H9 (cell line): Measurements from ENCODE around the gene TEX13D. TPM values are rescaled to one million over a fixed set of nuclear protein-coding genes. Genes with fewer than 3 reads are reported as not detected.

Experiments used
- DNase-seq: peaks from one replicate; pipeline ENCODE4 v3.0.0-alpha.2; 2017
- H2AFZ ChIP-seq: one replicate; pipeline ENCODE4 v1.6.1; 2013; ENCODE audit warnings: mild to moderate bottlenecking, low read length, control low read depth, moderate library complexity
- H2AK5ac ChIP-seq: 2 replicates; pipeline ENCODE4 v1.6.1; 2013; ENCODE audit warnings: low read length, control low read depth, mixed read lengths; ENCODE audit not compliant: insufficient read length
- H2BK120ac ChIP-seq: one replicate; pipeline ENCODE4 v1.6.1; 2013; ENCODE audit warnings: low read depth, mild to moderate bottlenecking, low read length, control low read depth, inconsistent platforms; ENCODE audit not compliant: poor library complexity, severe bottlenecking
- H2BK12ac ChIP-seq: 2 replicates; pipeline ENCODE4 v1.6.1; 2013; ENCODE audit warnings: low read length, control low read depth, mixed read lengths, low read depth; ENCODE audit not compliant: insufficient read length
- H2BK15ac ChIP-seq: 2 replicates; pipeline ENCODE4 v1.6.1; 2013; ENCODE audit warnings: low read depth, low read length, control low read depth
- H2BK20ac ChIP-seq: one replicate; pipeline ENCODE4 v1.6.1; 2013; ENCODE audit warnings: low read depth, mild to moderate bottlenecking, low read length, control low read depth, inconsistent platforms; ENCODE audit not compliant: poor library complexity, severe bottlenecking
- H2BK5ac ChIP-seq: 2 replicates; pipeline ENCODE4 v1.6.1; 2013; ENCODE audit warnings: low read length, control low read depth, mixed read lengths; ENCODE audit not compliant: insufficient read length
- H3K14ac ChIP-seq: 2 replicates; pipeline ENCODE4 v1.6.1; 2013; ENCODE audit warnings: low read length, control low read depth; ENCODE audit not compliant: insufficient read depth
- H3K18ac ChIP-seq: 2 replicates; pipeline ENCODE4 v1.6.1; 2013; ENCODE audit warnings: low read depth, mild to moderate bottlenecking, mixed read lengths, low read length, control low read depth; ENCODE audit not compliant: insufficient read length
- H3K23ac ChIP-seq: 2 replicates; pipeline ENCODE4 v1.6.1; 2013; ENCODE audit warnings: low read length, control low read depth, mixed read lengths, low read depth; ENCODE audit not compliant: insufficient read length
- H3K23me2 ChIP-seq: 2 replicates; pipeline ENCODE4 v1.6.1; 2013; ENCODE audit warnings: low read depth, mild to moderate bottlenecking, mixed read lengths, low read length, control low read depth; ENCODE audit not compliant: insufficient read length, poor library complexity, severe bottlenecking
- H3K27ac ChIP-seq: 2 replicates; pipeline ENCODE4 v1.5.1; 2013; ENCODE audit warnings: low read length, control low read depth, mixed read lengths, low read depth; ENCODE audit not compliant: insufficient read length
- H3K27me3 ChIP-seq: 2 replicates; pipeline ENCODE4 v1.6.1; 2013; ENCODE audit warnings: low read length, control low read depth, inconsistent platforms; ENCODE audit not compliant: insufficient read depth
- H3K4ac ChIP-seq: 2 replicates; pipeline ENCODE4 v1.6.1; 2013; ENCODE audit warnings: low read depth, mild to moderate bottlenecking, control low read depth, inconsistent platforms, low read length, moderate library complexity
- H3K4me1 ChIP-seq: 2 replicates; pipeline ENCODE4 v1.6.1; 2013; ENCODE audit warnings: low read length, control low read depth, inconsistent platforms; ENCODE audit not compliant: insufficient read depth
- H3K4me2 ChIP-seq: 2 replicates; pipeline ENCODE4 v1.6.1; 2013; ENCODE audit warnings: low read length, control low read depth, mixed read lengths; ENCODE audit not compliant: insufficient read length, insufficient read depth
- H3K56ac ChIP-seq: 2 replicates; pipeline ENCODE4 v1.6.1; 2013; ENCODE audit warnings: low read depth, mild to moderate bottlenecking, mixed read lengths, low read length, control low read depth; ENCODE audit not compliant: insufficient read length
- H3K79me1 ChIP-seq: 2 replicates; pipeline ENCODE4 v1.6.1; 2013; ENCODE audit warnings: low read depth, mild to moderate bottlenecking, moderate library complexity, low read length, control low read depth, inconsistent platforms; ENCODE audit not compliant: insufficient read depth, poor library complexity, severe bottlenecking
- H3K79me2 ChIP-seq: 2 replicates; pipeline ENCODE4 v1.6.1; 2013; ENCODE audit warnings: low read length, control low read depth, inconsistent platforms; ENCODE audit not compliant: insufficient read depth
- H3K9ac ChIP-seq: 2 replicates; pipeline ENCODE4 v1.6.1; 2013; ENCODE audit warnings: low read length, control low read depth, mixed read lengths; ENCODE audit not compliant: insufficient read length; ENCODE audit errors: extremely low read depth
- H3K9me3 ChIP-seq: one replicate; pipeline ENCODE4 v1.6.1; 2013; ENCODE audit warnings: low read depth, low read length, inconsistent platforms; ENCODE audit not compliant: control insufficient read depth
- H3T11ph ChIP-seq: one replicate; pipeline ENCODE4 v1.6.1; 2013; ENCODE audit warnings: mild to moderate bottlenecking, low read length, control low read depth, inconsistent platforms
- H4K20me1 ChIP-seq: one replicate; pipeline ENCODE4 v1.6.1; 2013; ENCODE audit not compliant: control insufficient read depth, insufficient read length, insufficient read depth
- H4K5ac ChIP-seq: 2 replicates; pipeline ENCODE4 v1.6.1; 2013; ENCODE audit warnings: low read depth, mild to moderate bottlenecking, mixed read lengths, low read length, control low read depth; ENCODE audit not compliant: insufficient read length
- H4K8ac ChIP-seq: replicated peaks from 2 replicates; pipeline ENCODE4 v1.6.1; 2013; ENCODE audit warnings: low read length, control low read depth, mixed read lengths, low read depth; ENCODE audit not compliant: insufficient read length
- H4K91ac ChIP-seq: 2 replicates; pipeline ENCODE4 v1.6.1; 2013; ENCODE audit warnings: low read depth, mild to moderate bottlenecking, moderate library complexity, mixed read lengths, low read length, control low read depth; ENCODE audit not compliant: insufficient read length
- H3K27ac Mint-ChIP-seq, 3 experiments: 2 replicates in 2 of 3; 3 replicates in 1 of 3; pipeline ENCODE4 v1.8.0; 2020 to 2021; ENCODE audit warnings: mixed read lengths in 3 of 3, mild to moderate bottlenecking in 1 of 3, moderate library complexity in 1 of 3
- H3K27me3 Mint-ChIP-seq: 2 replicates; pipeline ENCODE4 v1.8.0; 2021; ENCODE audit warnings: low read depth, mild to moderate bottlenecking, moderate library complexity, mixed read lengths
- H3K36me3 Mint-ChIP-seq, 3 experiments: 2 replicates in 2 of 3; 3 replicates in 1 of 3; pipeline ENCODE4 v1.8.0; 2020 to 2021; ENCODE audit warnings: low read depth in 3 of 3, mixed read lengths in 3 of 3; ENCODE audit not compliant: insufficient read depth in 1 of 3
- H3K4me1 Mint-ChIP-seq, 2 experiments: 2 replicates each; pipeline ENCODE4 v1.8.0; 2020; ENCODE audit warnings: mixed read lengths in 2 of 2
- H3K4me3 Mint-ChIP-seq, 2 experiments: 2 replicates in 1 of 2; 3 replicates in 1 of 2; pipeline ENCODE4 v1.8.0; 2020 to 2021; ENCODE audit warnings: mild to moderate bottlenecking in 2 of 2, mixed read lengths in 2 of 2, moderate library complexity in 1 of 2
- H3K9me3 Mint-ChIP-seq, 2 experiments: 2 replicates in 1 of 2; 3 replicates in 1 of 2; pipeline ENCODE4 v1.8.0; 2020; ENCODE audit warnings: mild to moderate bottlenecking in 2 of 2, mixed read lengths in 2 of 2, moderate library complexity in 1 of 2
- CTCF ChIP-seq: fragments of 200-600 bp; sonication (generic); conservative IDR thresholded peaks from 3 replicates; pipeline ENCODE4 v1.8.0; 2021; ENCODE audit warnings: antibody characterized with exemption, mild to moderate bottlenecking
- WGBS: extraction: QIAGEN DNeasy Blood & Tissue Kit; methylation state at CpG from one replicate; pipeline ENCODE4 v1.1.7; 2013; ENCODE audit warnings: missing lambda C conversion rate, low lambda C conversion rate, mixed read lengths; ENCODE audit not compliant: insufficient read length; ENCODE audit errors: extremely low coverage; 5-methylcytosine and 5-hydroxymethylcytosine counted together
- total RNA-seq: library from RNA; stranded (reverse); gene quantifications from 2 replicates; pipeline ENCODE4 v1.2.1, GENCODE V29; 2021

TEX13D gene
- total RNA-seq, 1 experiment from 2014 or later, result 0.15 TPM

- Histone ChIP-seq H2BK12ac (no peak overlapping the region), H2AK5ac (no peak overlapping the region), H4K91ac (no peak overlapping the region), H3K56ac (no peak overlapping the region), H3K9ac (no peak overlapping the region), H4K20me1 (no peaks in the 10 kb centered on the region), H2BK15ac (no peak overlapping the region), H3K27me3 (no peaks in the 10 kb centered on the region), H2BK120ac (no peak overlapping the region), H3K4me1 (no peaks in the 10 kb centered on the region; the same call in 1 of the 2 replicates), H3K79me2 (no peaks in the 10 kb centered on the region), H2BK5ac (no peak overlapping the region), H3K4me2 (no peak overlapping the region), H3K4ac (no peak overlapping the region), H4K8ac (no peak overlapping the region), H3K14ac (no peak overlapping the region), H2AFZ (no peak overlapping the region), H3K18ac (no peak overlapping the region), H3K79me1 (no peaks in the 10 kb centered on the region), H2BK20ac (no peak overlapping the region), H3K9me3 (peaks cover 7% of the 10 kb centered on the region), H4K5ac (no peak overlapping the region), H3K23ac (no peak overlapping the region), H3K23me2 (no peaks in the 10 kb centered on the region), H3T11ph (no peak overlapping the region), H3K27ac (no peak overlapping the region)
- Mint-ChIP-seq H3K27ac (no peak overlapping the region), H3K9me3 (no peaks in the 10 kb centered on the region; a peak in 1 of 5 replicates), H3K4me3 (no peak overlapping the region), H3K27me3 (no peaks in the 10 kb centered on the region), H3K4me1 (peaks cover 0 to 3% of the 10 kb centered on the region in 2 experiments; a peak in 1 of 4 replicates), H3K36me3 (no peaks in the 10 kb centered on the region)
- no peak for TF ChIP-seq CTCF
- WGBS, result no CpG with 5 or more reads among the region's 1 CpG
- no peak for DNase-seq
Measured at GRCh38 chrX:124373348-124373747, 40.9 kb downstream of the TEX13D start.
